Central memory CD8-positive, alpha-beta T cell (primary cell): ENCODE data around the gene ALG14.
"Not testable (repeated sequence)": the region's sequence is repeated elsewhere in the genome, so short reads cannot be mapped to it uniquely, and the experiment has no call there.

ENCODE experiments used
- ATAC-seq: fragments of 150-1000 bp; cut with Tn5 transposase; replicated peaks from 2 replicates; pipeline ENCODE4 v1.10.0; 2022; ENCODE audit warnings: mild to moderate bottlenecking, moderate FRiP score, moderate number of reproducible peaks; ENCODE audit not compliant: poor library complexity, severe bottlenecking; ENCODE audit errors: extremely low read depth
- DNase-seq, 2 donors: peaks; one replicate each; pipeline ENCODE4 v3.0.0; 2021; ENCODE audit warnings: low spot score in 2 of 2
- H3K27ac Mint-ChIP-seq: one replicate; pipeline ENCODE4 v1.8.0; 2022; ENCODE audit warnings: low read depth, mild to moderate bottlenecking, moderate library complexity, mixed read lengths
- H3K27me3 Mint-ChIP-seq: one replicate; pipeline ENCODE4 v1.8.0; 2022; ENCODE audit warnings: mixed read lengths
- H3K36me3 Mint-ChIP-seq: one replicate; pipeline ENCODE4 v1.8.0; 2022; ENCODE audit warnings: mild to moderate bottlenecking, moderate library complexity, mixed read lengths; ENCODE audit not compliant: insufficient read depth
- H3K4me1 Mint-ChIP-seq: one replicate; pipeline ENCODE4 v1.8.0; 2022; ENCODE audit warnings: mixed read lengths
- H3K4me3 Mint-ChIP-seq: one replicate; pipeline ENCODE4 v1.8.0; 2022; ENCODE audit warnings: mild to moderate bottlenecking, moderate library complexity, mixed read lengths
- H3K9me3 Mint-ChIP-seq: one replicate; pipeline ENCODE4 v1.8.0; 2022; ENCODE audit warnings: mixed read lengths

ALG14 gene

GRCh38 chr1:94949681-94950661, 122.8 kb downstream of the ALG14 start:
- Mint-ChIP-seq H3K27me3 (peaks cover 15% of the 10 kb centered on the region), H3K27ac (no peak overlapping the region), H3K36me3 (no peaks in the 10 kb centered on the region), H3K4me3 (no peak overlapping the region), H3K9me3 (no peaks in the 10 kb centered on the region), H3K4me1 (no peaks in the 10 kb centered on the region)
- no peak for ATAC-seq
- DNase-seq, result no peak

GRCh38 chr1:94947437-94947836, 125.3 kb downstream of the ALG14 start:
- Mint-ChIP-seq H3K27ac (no peak overlapping the region), H3K9me3 (no peaks in the 10 kb centered on the region), H3K4me3 (no peak overlapping the region), H3K4me1 (no peaks in the 10 kb centered on the region), H3K36me3 (no peaks in the 10 kb centered on the region), H3K27me3 (peaks cover 37% of the 10 kb centered on the region)
- ATAC-seq (no peak), DNase-seq (no peak)

DNA sequence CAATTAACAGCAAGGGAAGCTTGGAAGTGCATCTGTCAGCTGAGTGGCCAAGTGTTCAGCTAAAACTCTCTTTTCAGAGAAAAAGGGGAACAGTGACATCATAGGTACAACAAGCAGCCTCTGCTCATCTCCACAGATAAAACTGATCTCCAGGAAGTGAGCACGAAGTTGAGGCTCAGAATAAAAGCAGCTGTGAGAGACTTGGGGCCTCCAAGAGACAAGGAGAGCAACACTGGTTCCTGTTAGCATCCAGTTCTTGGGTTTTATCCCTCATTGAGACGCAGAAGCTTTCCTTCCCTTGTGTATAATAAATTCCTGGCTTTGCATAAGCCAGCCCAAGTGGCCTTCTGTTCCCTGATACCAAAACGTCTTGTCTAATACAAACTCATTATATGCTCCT, 125.9 kb downstream of the ALG14 start:
- Mint-ChIP-seq H3K9me3 (no peaks in the 10 kb centered on the region), H3K27ac (no peak overlapping the region), H3K36me3 (no peaks in the 10 kb centered on the region), H3K4me1 (no peaks in the 10 kb centered on the region), H3K4me3 (no peak overlapping the region), H3K27me3 (peaks cover 37% of the 10 kb centered on the region)
- DNase-seq, result no peak
- no peak for ATAC-seq

GRCh38 chr1:94942171-94943128, 130.3 kb downstream of the ALG14 start:
- ATAC-seq (no peak), DNase-seq (no peak)
- Mint-ChIP-seq H3K27ac (no peak overlapping the region), H3K36me3 (no peaks in the 10 kb centered on the region), H3K4me3 (no peak overlapping the region), H3K4me1 (no peaks in the 10 kb centered on the region), H3K27me3 (peaks cover 49% of the 10 kb centered on the region), H3K9me3 (no peaks in the 10 kb centered on the region)

- not testable (repeated sequence) for H3K4me1 Mint-ChIP-seq, H3K27ac Mint-ChIP-seq, H3K9me3 Mint-ChIP-seq, H3K36me3 Mint-ChIP-seq, H3K4me3 Mint-ChIP-seq, DNase-seq, ATAC-seq
- peaks cover 49% of the 10 kb centered on the region for H3K27me3 Mint-ChIP-seq
Observed at GRCh38 chr1:94941480-94941879, 131.3 kb downstream of the ALG14 start.

GRCh38 chr1:94940738-94941137, 132.0 kb downstream of the ALG14 start:
- H3K9me3 Mint-ChIP-seq, result no peaks in the 10 kb centered on the region
- DNase-seq (no peak), ATAC-seq (no peak)
- no peak overlapping the region for H3K27ac Mint-ChIP-seq
- peaks cover 45% of the 10 kb centered on the region for H3K27me3 Mint-ChIP-seq
- no peaks in the 10 kb centered on the region for H3K36me3 Mint-ChIP-seq
- no peaks in the 10 kb centered on the region for H3K4me1 Mint-ChIP-seq
- no peak overlapping the region for H3K4me3 Mint-ChIP-seq

DNA sequence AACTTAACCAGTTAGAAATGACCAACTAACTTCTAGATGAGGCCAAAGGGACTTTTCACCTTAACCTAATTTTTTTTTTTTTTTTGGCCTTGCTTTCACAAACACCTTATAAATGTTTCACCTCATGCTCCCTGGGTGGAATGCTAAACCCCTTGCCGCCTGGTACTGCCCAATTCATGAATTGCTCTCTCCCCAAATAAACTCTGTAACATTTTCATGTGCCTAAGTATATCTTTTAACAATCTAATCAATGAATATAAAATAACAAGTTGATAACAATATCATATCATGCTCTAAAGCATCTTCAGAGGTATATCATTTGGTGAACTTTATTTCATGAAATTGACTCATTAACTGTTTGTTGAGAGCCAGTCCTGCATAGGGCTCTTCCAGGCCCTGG, 134.9 kb downstream of the ALG14 start:
- DNase-seq, result no peak
- peaks cover 30% of the 10 kb centered on the region for H3K27me3 Mint-ChIP-seq
- H3K9me3 Mint-ChIP-seq, result no peaks in the 10 kb centered on the region
- no peaks in the 10 kb centered on the region for H3K36me3 Mint-ChIP-seq
- H3K4me3 Mint-ChIP-seq, result no peak overlapping the region
- H3K27ac Mint-ChIP-seq, result no peak overlapping the region
- H3K4me1 Mint-ChIP-seq, result no peaks in the 10 kb centered on the region
- ATAC-seq, result no peak

DNA sequence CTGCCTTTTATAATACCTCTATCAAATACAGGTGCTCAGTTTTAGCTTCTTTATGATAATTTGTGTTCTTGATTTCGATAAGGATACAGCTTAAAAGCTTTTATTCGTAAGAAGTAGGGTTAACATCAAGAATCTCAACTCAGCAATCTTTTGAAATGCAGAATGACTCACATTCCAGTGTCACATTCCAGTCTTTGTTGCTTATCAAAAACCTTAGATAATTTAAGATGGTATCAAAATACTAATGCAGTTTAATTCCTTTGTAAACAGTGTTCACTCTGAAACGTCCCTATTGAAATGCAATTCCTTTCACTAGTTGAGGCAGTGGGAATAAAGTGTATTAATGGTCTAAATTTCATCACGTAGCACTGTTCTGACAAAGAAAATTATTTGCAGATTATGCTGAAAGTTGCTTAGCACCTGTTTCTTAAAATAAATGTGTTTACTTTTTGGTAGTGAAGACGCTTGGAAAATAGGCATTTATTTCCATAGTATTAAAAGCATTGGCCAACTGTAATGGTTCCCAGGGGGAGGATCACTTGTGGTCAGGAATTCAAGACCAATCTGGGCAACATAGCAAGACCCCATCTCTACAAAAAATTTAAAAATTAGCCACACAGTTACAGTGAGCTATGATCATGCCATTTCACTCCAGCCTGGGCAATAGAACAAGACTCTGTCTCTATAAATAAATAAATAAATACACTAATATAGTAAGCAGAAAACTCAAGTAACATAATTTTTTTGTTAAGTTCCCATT, 135.7 kb downstream of the ALG14 start:
- Mint-ChIP-seq H3K27me3 (peaks cover 29% of the 10 kb centered on the region), H3K4me3 (no peak overlapping the region), H3K36me3 (no peaks in the 10 kb centered on the region), H3K27ac (no peak overlapping the region), H3K4me1 (no peaks in the 10 kb centered on the region), H3K9me3 (no peaks in the 10 kb centered on the region)
- ATAC-seq (no peak), DNase-seq (no peak)

- Mint-ChIP-seq H3K9me3 (no peaks in the 10 kb centered on the region), H3K4me3 (no peak overlapping the region), H3K36me3 (no peaks in the 10 kb centered on the region), H3K27me3 (peaks cover 31% of the 10 kb centered on the region), H3K4me1 (no peaks in the 10 kb centered on the region), H3K27ac (no peak overlapping the region)
- DNase-seq (no peak), ATAC-seq (no peak)
Observed at GRCh38 chr1:94935476-94935875, 137.3 kb downstream of the ALG14 start.

DNA sequence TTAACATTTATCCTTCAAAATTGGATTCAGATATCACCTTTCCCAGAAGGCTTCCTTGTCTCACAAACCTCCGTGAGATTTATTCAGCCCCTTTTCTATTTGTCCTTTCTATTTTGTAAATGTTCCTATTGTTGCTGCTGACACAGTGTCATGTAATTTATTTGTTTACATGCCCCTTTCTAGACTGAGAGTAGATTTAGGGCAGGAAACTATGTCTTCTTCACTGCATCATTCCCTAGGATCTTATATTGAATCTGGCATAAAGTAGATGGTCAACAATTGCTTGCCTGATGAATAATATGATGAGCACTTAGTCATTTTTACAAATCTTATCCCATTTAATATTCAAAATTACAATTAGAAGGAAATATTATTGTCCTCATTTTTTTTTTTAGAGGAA, 137.7 kb downstream of the ALG14 start:
- Mint-ChIP-seq H3K4me3 (no peak overlapping the region), H3K27ac (no peak overlapping the region), H3K9me3 (no peaks in the 10 kb centered on the region), H3K36me3 (no peaks in the 10 kb centered on the region), H3K4me1 (no peaks in the 10 kb centered on the region), H3K27me3 (peaks cover 36% of the 10 kb centered on the region)
- DNase-seq (no peak), ATAC-seq (no peak)

DNA sequence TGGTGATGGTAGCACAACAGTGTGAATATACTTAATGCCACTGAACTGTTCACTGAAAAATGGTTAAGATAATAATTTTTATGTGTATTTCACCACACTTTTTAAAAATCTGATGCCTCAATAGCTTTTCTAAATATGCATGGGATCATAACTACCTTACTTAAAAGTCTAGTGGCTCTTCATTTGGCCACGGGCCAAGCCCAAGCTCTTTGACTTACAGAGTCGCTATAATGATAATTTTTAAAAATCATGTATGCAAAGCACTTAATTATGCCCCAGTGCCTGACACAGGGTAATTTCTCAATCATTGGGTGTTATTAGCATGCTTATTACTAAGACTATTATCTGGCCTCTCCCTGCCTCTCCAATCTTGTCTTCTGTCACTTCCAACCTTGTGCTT, 138.2 kb downstream of the ALG14 start:
- Mint-ChIP-seq H3K4me3 (no peak overlapping the region), H3K36me3 (no peaks in the 10 kb centered on the region), H3K4me1 (no peaks in the 10 kb centered on the region), H3K9me3 (no peaks in the 10 kb centered on the region), H3K27me3 (peaks cover 41% of the 10 kb centered on the region), H3K27ac (no peak overlapping the region)
- ATAC-seq (no peak), DNase-seq (no peak)

GRCh38 chr1:94931254-94931841, 141.4 kb downstream of the ALG14 start:
- Mint-ChIP-seq H3K9me3 (no peaks in the 10 kb centered on the region), H3K4me3 (no peak overlapping the region), H3K27ac (no peak overlapping the region), H3K4me1 (peaks cover 8% of the 10 kb centered on the region), H3K36me3 (no peaks in the 10 kb centered on the region), H3K27me3 (peaks cover 52% of the 10 kb centered on the region)
- ATAC-seq (no peak), DNase-seq (no peak)
